Activated T-cell treated with anti-CD3 and anti-CD28 coated beads for 48 hours (primary cell): ENCODE data around the gene DHH.
A peak's percentile ranks its signal among the peaks of the same experiment; 100 is the strongest.

Experiments used
- DNase-seq: peaks from one replicate; pipeline ENCODE4 v3.0.0-alpha.2; 2020; ENCODE audit warnings: low read depth

The DHH gene

GRCh38 chr12:49050507-49051372, 43.9 kb downstream of the DHH start:
- DNase-seq: no peak

- no peak for DNase-seq
These were observed 44.9 kb downstream of the DHH start for GRCh38 chr12:49049566-49050224.

GRCh38 chr12:49048953-49049352, 45.6 kb downstream of the DHH start:
- no peak for DNase-seq

- no peak for DNase-seq
These were observed 48.3 kb downstream of the DHH start for GRCh38 chr12:49046129-49046895.

- DNase-seq: no peak
These were observed 49.9 kb downstream of the DHH start for GRCh38 chr12:49044660-49045059.

- peak; percentile 70 for DNase-seq
These were observed 50.7 kb downstream of the DHH start for GRCh38 chr12:49043856-49044258.

GRCh38 chr12:49043241-49043640, 51.4 kb downstream of the DHH start:
- DNase-seq: no peak

- no peak for DNase-seq
These were observed 52.6 kb downstream of the DHH start for GRCh38 chr12:49041881-49042484.

- no peak for DNase-seq
These were observed 53.3 kb downstream of the DHH start for GRCh38 chr12:49041036-49041880.

GRCh38 chr12:49040364-49040855, 54.2 kb downstream of the DHH start:
- DNase-seq: no peak

- DNase-seq: no peak
These were observed 54.9 kb downstream of the DHH start for GRCh38 chr12:49039421-49040363.

GRCh38 chr12:49038291-49038955, 56.2 kb downstream of the DHH start:
- no peak for DNase-seq

- DNase-seq: no peak
These were observed 56.7 kb downstream of the DHH start for GRCh38 chr12:49037947-49038237.

- no peak for DNase-seq
These were observed 57.3 kb downstream of the DHH start for GRCh38 chr12:49037111-49037946.
